ENCODE measurements around the gene DDX24. TPM values are rescaled to one million over a fixed set of nuclear protein-coding genes. Genes with fewer than 3 reads are reported as not detected.
A peak's percentile ranks its signal among the peaks of the same experiment; 100 is the strongest.

Gene DDX24
- total and polyA plus RNA-seq, 5 donors from 2014 or later, result 221 to 518 (median 257) TPM

- H3K9me3 Mint-ChIP-seq, result peaks cover 0 to 1% (median 0%) of the 10 kb centered on the region in 7 donors
- Histone ChIP-seq H3K4me3 (ENCODE audit: low read depth, low read length) (peak overlapping the region; percentile 55), H3K27me3 (ENCODE audit: control insufficient read depth, insufficient read depth, low read length) (no peaks in the 10 kb centered on the region), H3K36me3 (ENCODE audit: control insufficient read depth, insufficient read depth, low read length) (no peaks in the 10 kb centered on the region), H3K4me1 (ENCODE audit: control insufficient read depth, insufficient read depth, low read length, poor library complexity, severe bottlenecking) (peaks cover 29% of the 10 kb centered on the region), H3K27ac (ENCODE audit: insufficient read depth, low read length, poor library complexity, severe bottlenecking) (no peak overlapping the region), H3K9me3 (ENCODE audit: control insufficient read depth in 2 of 2, low read length in 2 of 2) (no peaks in the 10 kb centered on the region)
- H3K4me1 Mint-ChIP-seq, result peaks cover 0 to 41% (median 24%) of the 10 kb centered on the region in 4 donors
- DNase-seq (peak in 2 of 3 donors; percentile 21 to 61), ATAC-seq (ENCODE audit: low read depth in 2 of 2) (peak; percentile 28 to 42)
- peak overlapping the region in 1 of 3 donors; percentile 52 for H3K27ac Mint-ChIP-seq
- H3K4me3 Mint-ChIP-seq, result peak overlapping the region in 2 of 4 donors; percentile 41 to 48
- peaks cover 5% of the 10 kb centered on the region for H3K27me3 Mint-ChIP-seq
- no peaks in the 10 kb centered on the region for H3K36me3 Mint-ChIP-seq
Observed at GRCh38 chr14:94011795-94012194, 69.2 kb downstream of the DDX24 start.

DNA sequence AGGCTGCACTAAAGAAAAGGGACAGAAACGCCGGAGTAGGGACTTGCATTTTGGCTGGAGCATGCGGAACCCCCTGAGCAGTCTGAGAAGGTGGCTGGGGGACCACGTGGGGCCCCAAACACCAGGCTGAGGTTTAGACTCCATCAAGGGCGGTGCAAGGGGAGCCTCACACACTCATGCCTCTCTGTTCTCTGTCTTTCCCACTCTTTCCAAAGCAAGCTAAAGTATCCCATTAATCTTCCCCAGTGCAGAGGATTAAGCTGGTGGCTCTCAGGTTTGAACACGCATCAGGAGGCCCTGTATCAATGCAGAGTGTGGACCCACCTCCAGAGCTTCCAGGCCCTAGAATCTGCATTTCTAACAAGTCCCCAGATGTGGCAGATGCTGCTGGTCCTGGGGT is 70.4 kb downstream of the DDX24 start:
- Mint-ChIP-seq H3K4me3 (no peak overlapping the region), H3K4me1 (peaks cover 0 to 41% (median 24%) of the 10 kb centered on the region in 4 donors), H3K27ac (no peak overlapping the region), H3K36me3 (no peaks in the 10 kb centered on the region), H3K9me3 (peaks cover 0 to 1% (median 0%) of the 10 kb centered on the region in 7 donors), H3K27me3 (peaks cover 6% of the 10 kb centered on the region)
- peaks cover 29% of the 10 kb centered on the region for H3K4me1 ChIP-seq (ENCODE audit: control insufficient read depth, insufficient read depth, low read length, poor library complexity, severe bottlenecking)
- no peak overlapping the region for H3K4me3 ChIP-seq (ENCODE audit: low read depth, low read length)
- no peaks in the 10 kb centered on the region for H3K36me3 ChIP-seq (ENCODE audit: control insufficient read depth, insufficient read depth, low read length)
- ATAC-seq (ENCODE audit: low read depth in 2 of 2), result no peak
- H3K27ac ChIP-seq (ENCODE audit: insufficient read depth, low read length, poor library complexity, severe bottlenecking), result no peak overlapping the region
- DNase-seq, result no peak
- no peaks in the 10 kb centered on the region for H3K9me3 ChIP-seq (ENCODE audit: control insufficient read depth in 2 of 2, low read length in 2 of 2)
- H3K27me3 ChIP-seq (ENCODE audit: control insufficient read depth, insufficient read depth, low read length), result no peaks in the 10 kb centered on the region

GRCh38 chr14:94009767-94010166 is 71.2 kb downstream of the DDX24 start:
- Histone ChIP-seq H3K27ac (ENCODE audit: insufficient read depth, low read length, poor library complexity, severe bottlenecking) (no peak overlapping the region), H3K27me3 (ENCODE audit: control insufficient read depth, insufficient read depth, low read length) (no peaks in the 10 kb centered on the region), H3K36me3 (ENCODE audit: control insufficient read depth, insufficient read depth, low read length) (no peaks in the 10 kb centered on the region), H3K4me1 (ENCODE audit: control insufficient read depth, insufficient read depth, low read length, poor library complexity, severe bottlenecking) (peaks cover 29% of the 10 kb centered on the region), H3K9me3 (ENCODE audit: control insufficient read depth in 2 of 2, low read length in 2 of 2) (no peaks in the 10 kb centered on the region), H3K4me3 (ENCODE audit: low read depth, low read length) (no peak overlapping the region)
- peaks cover 10% of the 10 kb centered on the region for H3K27me3 Mint-ChIP-seq
- peaks cover 0 to 41% (median 28%) of the 10 kb centered on the region in 4 donors for H3K4me1 Mint-ChIP-seq
- peaks cover 0 to 1% (median 0%) of the 10 kb centered on the region in 7 donors for H3K9me3 Mint-ChIP-seq
- DNase-seq, result peak in 1 of 3 donors; percentile 23
- no peak for ATAC-seq (ENCODE audit: low read depth in 2 of 2)
- no peaks in the 10 kb centered on the region for H3K36me3 Mint-ChIP-seq
- peak overlapping the region in 2 of 3 donors; percentile 7 to 63 for H3K27ac Mint-ChIP-seq
- H3K4me3 Mint-ChIP-seq, result no peak overlapping the region

DNA sequence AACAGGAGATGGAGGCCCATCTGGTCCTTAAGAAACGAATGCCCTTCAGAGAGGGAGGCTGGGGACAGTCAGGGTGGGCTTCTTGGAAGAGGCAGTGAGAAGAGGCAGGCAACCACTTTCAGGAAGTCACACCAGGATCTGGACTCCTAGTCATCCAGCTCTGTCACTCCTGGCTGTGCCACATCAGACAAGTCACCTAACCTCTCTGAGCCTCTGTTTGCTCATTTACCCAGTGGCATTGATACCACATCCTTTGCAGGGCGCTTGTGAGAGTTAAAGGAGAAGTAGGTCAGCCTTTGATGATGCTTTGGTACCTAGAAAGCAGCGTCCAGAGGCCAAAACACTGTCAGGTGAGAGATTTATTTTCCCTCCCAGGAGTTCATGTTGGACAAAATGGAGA is 72.8 kb downstream of the DDX24 start:
- Histone ChIP-seq H3K9me3 (ENCODE audit: control insufficient read depth in 2 of 2, low read length in 2 of 2) (no peaks in the 10 kb centered on the region), H3K4me1 (ENCODE audit: control insufficient read depth, insufficient read depth, low read length, poor library complexity, severe bottlenecking) (peaks cover 29% of the 10 kb centered on the region), H3K4me3 (ENCODE audit: low read depth, low read length) (no peak overlapping the region), H3K27ac (ENCODE audit: insufficient read depth, low read length, poor library complexity, severe bottlenecking) (no peak overlapping the region), H3K36me3 (ENCODE audit: control insufficient read depth, insufficient read depth, low read length) (no peaks in the 10 kb centered on the region), H3K27me3 (ENCODE audit: control insufficient read depth, insufficient read depth, low read length) (no peaks in the 10 kb centered on the region)
- Mint-ChIP-seq H3K36me3 (no peaks in the 10 kb centered on the region), H3K4me1 (peaks cover 0 to 42% (median 28%) of the 10 kb centered on the region in 4 donors), H3K9me3 (peaks cover 0 to 1% (median 0%) of the 10 kb centered on the region in 7 donors), H3K27ac (no peak overlapping the region), H3K27me3 (peaks cover 10% of the 10 kb centered on the region), H3K4me3 (peak overlapping the region in 1 of 4 donors; percentile 48)
- ATAC-seq (ENCODE audit: low read depth in 2 of 2) (peak in 1 of 2 donors; percentile 36), DNase-seq (peak in 1 of 3 donors; percentile 64)

DNA sequence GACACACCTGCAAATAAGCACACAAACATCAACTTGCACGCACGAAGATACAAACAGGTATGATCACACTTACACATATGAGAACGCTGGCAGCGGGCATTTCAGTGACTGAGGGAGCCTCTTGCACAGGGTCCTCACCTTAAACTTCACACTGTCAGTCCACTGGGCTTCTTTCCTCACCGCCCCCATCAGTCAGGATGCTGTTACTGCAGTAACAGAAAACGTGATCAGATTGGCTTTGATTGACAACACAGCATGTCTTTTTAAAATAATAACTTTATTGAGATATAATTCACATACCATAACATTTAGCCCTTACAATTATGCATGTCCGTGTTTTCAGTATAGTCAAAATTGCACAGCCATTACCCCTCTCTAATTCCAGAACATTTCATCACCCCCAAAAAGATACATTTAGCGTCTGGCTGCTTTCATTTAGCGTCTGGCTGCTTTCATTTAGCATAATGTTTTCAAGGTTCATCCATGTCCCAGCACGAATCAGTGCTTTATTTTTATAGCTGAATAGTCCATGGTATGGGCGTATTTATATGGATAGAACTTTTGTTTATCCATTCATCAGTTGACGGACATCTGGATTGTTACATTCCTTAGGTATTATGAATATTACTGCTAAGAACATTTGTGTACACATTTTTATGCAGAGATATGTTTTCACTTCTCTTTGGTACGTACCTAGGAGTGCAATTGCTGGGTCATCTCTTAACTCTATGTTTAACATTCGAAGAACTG is 75.5 kb downstream of the DDX24 start:
- Mint-ChIP-seq H3K36me3 (no peaks in the 10 kb centered on the region), H3K4me1 (peaks cover 0 to 35% (median 21%) of the 10 kb centered on the region in 4 donors), H3K9me3 (no peaks in the 10 kb centered on the region), H3K27me3 (peaks cover 12% of the 10 kb centered on the region), H3K4me3 (no peak overlapping the region), H3K27ac (no peak overlapping the region)
- ATAC-seq (ENCODE audit: low read depth in 2 of 2) (no peak), DNase-seq (peak in 1 of 3 donors; percentile 56)
- Histone ChIP-seq H3K4me1 (ENCODE audit: control insufficient read depth, insufficient read depth, low read length, poor library complexity, severe bottlenecking) (peaks cover 23% of the 10 kb centered on the region), H3K27me3 (ENCODE audit: control insufficient read depth, insufficient read depth, low read length) (no peaks in the 10 kb centered on the region), H3K4me3 (ENCODE audit: low read depth, low read length) (no peak overlapping the region), H3K27ac (ENCODE audit: insufficient read depth, low read length, poor library complexity, severe bottlenecking) (no peak overlapping the region), H3K9me3 (ENCODE audit: control insufficient read depth in 2 of 2, low read length in 2 of 2) (no peaks in the 10 kb centered on the region), H3K36me3 (ENCODE audit: control insufficient read depth, insufficient read depth, low read length) (no peaks in the 10 kb centered on the region)

- Mint-ChIP-seq H3K9me3 (no peaks in the 10 kb centered on the region), H3K4me1 (peaks cover 0 to 21% (median 14%) of the 10 kb centered on the region in 4 donors), H3K27ac (peak overlapping the region in 1 of 3 donors; percentile 26), H3K36me3 (no peaks in the 10 kb centered on the region), H3K4me3 (no peak overlapping the region), H3K27me3 (peaks cover 12% of the 10 kb centered on the region)
- no peaks in the 10 kb centered on the region for H3K27me3 ChIP-seq (ENCODE audit: control insufficient read depth, insufficient read depth, low read length)
- H3K36me3 ChIP-seq (ENCODE audit: control insufficient read depth, insufficient read depth, low read length), result no peaks in the 10 kb centered on the region
- DNase-seq, result no peak
- no peaks in the 10 kb centered on the region for H3K9me3 ChIP-seq (ENCODE audit: control insufficient read depth in 2 of 2, low read length in 2 of 2)
- H3K4me1 ChIP-seq (ENCODE audit: control insufficient read depth, insufficient read depth, low read length, poor library complexity, severe bottlenecking), result peaks cover 23% of the 10 kb centered on the region
- H3K4me3 ChIP-seq (ENCODE audit: low read depth, low read length), result no peak overlapping the region
- no peak overlapping the region for H3K27ac ChIP-seq (ENCODE audit: insufficient read depth, low read length, poor library complexity, severe bottlenecking)
- no peak for ATAC-seq (ENCODE audit: low read depth in 2 of 2)
Observed at GRCh38 chr14:94004015-94004414, 77.0 kb downstream of the DDX24 start.

DNA sequence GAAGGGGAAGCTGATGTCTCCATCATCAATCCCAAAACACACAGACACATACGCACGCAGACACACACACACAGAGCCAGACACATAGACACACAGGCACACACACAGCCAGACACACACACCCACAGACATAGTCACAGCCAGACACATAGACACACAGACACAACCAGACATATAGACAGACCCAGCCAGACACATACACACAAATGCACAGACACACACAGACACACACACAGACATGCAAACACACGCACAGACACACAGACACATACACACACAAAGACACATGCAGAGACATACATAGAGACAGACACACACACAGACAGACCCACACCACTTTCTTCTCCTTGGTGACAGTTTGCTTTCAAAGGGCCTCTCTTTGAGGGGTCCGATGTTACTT is 77.6 kb downstream of the DDX24 start:
- H3K27me3 Mint-ChIP-seq, result peaks cover 12% of the 10 kb centered on the region
- no peak overlapping the region for H3K4me3 Mint-ChIP-seq
- no peak for DNase-seq
- Histone ChIP-seq H3K9me3 (ENCODE audit: control insufficient read depth in 2 of 2, low read length in 2 of 2) (no peaks in the 10 kb centered on the region), H3K36me3 (ENCODE audit: control insufficient read depth, insufficient read depth, low read length) (no peaks in the 10 kb centered on the region), H3K4me3 (ENCODE audit: low read depth, low read length) (no peak overlapping the region), H3K4me1 (ENCODE audit: control insufficient read depth, insufficient read depth, low read length, poor library complexity, severe bottlenecking) (peaks cover 17% of the 10 kb centered on the region), H3K27me3 (ENCODE audit: control insufficient read depth, insufficient read depth, low read length) (no peaks in the 10 kb centered on the region), H3K27ac (ENCODE audit: insufficient read depth, low read length, poor library complexity, severe bottlenecking) (no peak overlapping the region)
- no peaks in the 10 kb centered on the region for H3K9me3 Mint-ChIP-seq
- no peak overlapping the region for H3K27ac Mint-ChIP-seq
- ATAC-seq (ENCODE audit: low read depth in 2 of 2), result no peak
- H3K4me1 Mint-ChIP-seq, result peaks cover 0 to 18% (median 14%) of the 10 kb centered on the region in 4 donors
- H3K36me3 Mint-ChIP-seq, result no peaks in the 10 kb centered on the region

All from CD4-positive, CD25-positive, alpha-beta regulatory T cell (primary cell).